Glomerular endothelial cell (primary cell): ENCODE measurements around the gene VTI1A. TPM values are rescaled to one million over a fixed set of nuclear protein-coding genes. Genes with fewer than 3 reads are reported as not detected.
"Not testable (repeated sequence)": the region's sequence is repeated elsewhere in the genome, so short reads cannot be mapped to it uniquely, and the experiment has no call there.

Experiments used
- DNase-seq: peaks from one replicate; pipeline ENCODE4 v3.0.0-alpha.2; 2011; ENCODE audit warnings: low read depth, low spot score; ENCODE audit errors: extremely low read depth
- total RNA-seq: library from RNA; depleted of rRNA; stranded (reverse); fragments of >200 nt; gene quantifications from 2 replicates; pipeline ENCODE4 v1.2.3, GENCODE V29; 2015

VTI1A gene
- total RNA-seq = 22.1 and 28.3 TPM in 2 replicates

- peak; percentile 51 for DNase-seq
These were observed at the start of gene VTI1A, which contains the start of gene ZDHHC6 for GRCh38 chr10:112446855-112447619. TSS of gene VTI1A (plus strand) at chr10:112447215. CDS start at chr10:112447374, 159 bp downstream. TSS of gene ZDHHC6 (minus strand) at chr10:112446914. CDS start at chr10:112445436, 1,478 bp downstream.

GRCh38 chr10:112397592-112397991, 49.4 kb upstream of the VTI1A start:
- no peak for DNase-seq

GRCh38 chr10:112402917-112403316, 44.1 kb upstream of the VTI1A start:
- DNase-seq = no peak

GRCh38 chr10:112404617-112405016, 42.4 kb upstream of the VTI1A start:
- DNase-seq = no peak

GRCh38 chr10:112406806-112407205, 40.2 kb upstream of the VTI1A start:
- not testable (repeated sequence) for DNase-seq

- DNase-seq = no peak
These were observed 39.3 kb upstream of the VTI1A start for GRCh38 chr10:112407696-112408095.

- DNase-seq = no peak
These were observed 37.7 kb upstream of the VTI1A start for GRCh38 chr10:112409299-112409698.

- no peak for DNase-seq
These were observed 37.3 kb upstream of the VTI1A start for GRCh38 chr10:112409755-112410154.

- DNase-seq = no peak
These were observed 34.3 kb upstream of the VTI1A start for GRCh38 chr10:112412696-112413095.

GRCh38 chr10:112421731-112422130, 25.3 kb upstream of the VTI1A start:
- no peak for DNase-seq

- no peak for DNase-seq
These were observed 22.4 kb upstream of the VTI1A start for GRCh38 chr10:112424651-112425050.

- no peak for DNase-seq
These were observed 20.9 kb upstream of the VTI1A start for GRCh38 chr10:112426111-112426510.

- no peak for DNase-seq
These were observed 17.9 kb upstream of the VTI1A start for GRCh38 chr10:112429147-112429546.

- DNase-seq = no peak
These were observed 17.3 kb upstream of the VTI1A start for GRCh38 chr10:112429654-112430230.

GRCh38 chr10:112433136-112433535, 13.9 kb upstream of the VTI1A start:
- DNase-seq = no peak

GRCh38 chr10:112434988-112435619, 11.9 kb upstream of the VTI1A start:
- peak; percentile 36 for DNase-seq

GRCh38 chr10:112438356-112438755, 8.7 kb upstream of the VTI1A start:
- no peak for DNase-seq

GRCh38 chr10:112441520-112441919, 5.5 kb upstream of the VTI1A start:
- no peak for DNase-seq

GRCh38 chr10:112442063-112442462, 5.0 kb upstream of the VTI1A start:
- no peak for DNase-seq

- DNase-seq = no peak
These were observed 760 bp upstream of the VTI1A start for GRCh38 chr10:112446055-112446854.

- DNase-seq = no peak
These were observed 559 bp downstream of the VTI1A start for GRCh38 chr10:112447620-112447928.
